Naive thymus-derived CD4-positive, alpha-beta T cell (primary cell): ENCODE data around the gene LRMDA. TPM values are rescaled to one million over a fixed set of nuclear protein-coding genes. Genes with fewer than 3 reads are reported as not detected.

Experiments
- ATAC-seq: fragments of 150-1000 bp; cut with Tn5 transposase; 2 replicates; pipeline ENCODE4 v1.10.0; 2021; ENCODE audit warnings: mild to moderate bottlenecking, moderate library complexity
- CTCF ChIA-PET: fragments of 350-600 bp; sonication (Branson Sonifier 250); formaldehyde crosslinking; loops from one replicate; lab custom pipeline; 2021; ENCODE audit warnings: antibody characterized with exemption; lab: Charles Lee
- POLR2A ChIA-PET: fragments of 350-600 bp; sonication (Branson Sonifier 250); formaldehyde crosslinking; loops from one replicate; lab custom pipeline; 2021; ENCODE audit warnings: antibody characterized with exemption, inconsistent platforms; lab: Charles Lee
- DNase-seq, 9 donors: peaks; one replicate each; pipeline versions ENCODE4 v3.0.0 to v3.0.0-alpha.2; 2020 to 2022; ENCODE audit warnings: mixed read lengths in 1 of 9
- H3K27ac ChIP-seq: one replicate; pipeline ENCODE4 v1.7.0; 2013; ENCODE audit warnings: mild to moderate bottlenecking, low read depth, low read length, moderate library complexity
- H3K27me3 ChIP-seq, 2 donors: one replicate each; pipeline ENCODE4 v1.7.0; 2013; ENCODE audit warnings: low read length in 2 of 2, mild to moderate bottlenecking in 2 of 2, moderate library complexity in 2 of 2; ENCODE audit not compliant: control insufficient read depth in 2 of 2, insufficient read depth in 2 of 2
- H3K36me3 ChIP-seq, 3 experiments: 1 replicate in 2 of 3; 2 replicates in 1 of 3; pipeline ENCODE4 v1.7.0; 2013; ENCODE audit warnings: low read length in 3 of 3, mild to moderate bottlenecking in 3 of 3, moderate library complexity in 1 of 3; ENCODE audit not compliant: insufficient read depth in 3 of 3, control insufficient read depth in 2 of 3
- H3K4me1 ChIP-seq, 2 donors: one replicate each; pipeline ENCODE4 v1.7.0; 2013; ENCODE audit warnings: low read length in 2 of 2, mild to moderate bottlenecking in 2 of 2, moderate library complexity in 1 of 2; ENCODE audit not compliant: control insufficient read depth in 2 of 2, insufficient read depth in 2 of 2
- H3K4me3 ChIP-seq: 2 replicates; pipeline ENCODE4 v1.7.0; 2013; ENCODE audit warnings: mild to moderate bottlenecking, low read length
- H3K9me3 ChIP-seq, 3 experiments: 1 replicate in 2 of 3; 2 replicates in 1 of 3; pipeline ENCODE4 v1.7.0; 2013; ENCODE audit warnings: low read length in 3 of 3; ENCODE audit not compliant: control insufficient read depth in 2 of 3
- H3K27ac Mint-ChIP-seq, 9 donors: one replicate each; pipeline ENCODE4 v1.8.0; 2020 to 2022; ENCODE audit warnings: mixed read lengths in 9 of 9, mild to moderate bottlenecking in 8 of 9, moderate library complexity in 5 of 9, inconsistent platforms in 2 of 9
- H3K27me3 Mint-ChIP-seq, 5 donors: one replicate each; pipeline ENCODE4 v1.8.0; 2021 to 2022; ENCODE audit warnings: mixed read lengths in 5 of 5, mild to moderate bottlenecking in 1 of 5
- H3K36me3 Mint-ChIP-seq, 5 donors: one replicate each; pipeline ENCODE4 v1.8.0; 2020 to 2022; ENCODE audit warnings: mixed read lengths in 5 of 5, mild to moderate bottlenecking in 3 of 5, inconsistent platforms in 1 of 5
- H3K4me1 Mint-ChIP-seq, 7 donors: one replicate each; pipeline ENCODE4 v1.8.0; 2020 to 2022; ENCODE audit warnings: mixed read lengths in 7 of 7, mild to moderate bottlenecking in 3 of 7, inconsistent platforms in 1 of 7
- H3K4me3 Mint-ChIP-seq, 10 donors: one replicate each; pipeline ENCODE4 v1.8.0; 2020 to 2022; ENCODE audit warnings: mild to moderate bottlenecking in 10 of 10, mixed read lengths in 10 of 10, moderate library complexity in 6 of 10, inconsistent platforms in 2 of 10
- H3K9me3 Mint-ChIP-seq, 11 donors: one replicate each; pipeline ENCODE4 v1.8.0; 2020 to 2022; ENCODE audit warnings: mixed read lengths in 11 of 11, mild to moderate bottlenecking in 4 of 11, inconsistent platforms in 1 of 11, moderate library complexity in 1 of 11
- intact Hi-C, 2 donors: fragments of 100-400 bp; cut with micrococcal nuclease; formaldehyde crosslinking; loops; one replicate each; pipeline ENCODE4 v1.15.1; 2023
- polyA plus RNA-seq, 2 donors: library from polyadenylated mRNA; unstranded; fragments of 300-500 nt; fragmentation: Illumina TruSeq; gene quantifications; one replicate each; pipeline ENCODE4 v1.2.3, GENCODE V29; 2021
- total RNA-seq, 6 experiments: library from RNA in 5 of 6; stranded (reverse) in 5 of 6; gene quantifications; 1 replicate in 5 of 6; 2 replicates in 1 of 6; pipeline ENCODE4 v1.2.3 and lab custom pipeline; 2021 to 2026

LRMDA gene
- total and polyA plus RNA-seq, 7 experiments from 2014 or later: 0.57 to 14.9 (median 3.0) TPM; not detected in 4

DNA sequence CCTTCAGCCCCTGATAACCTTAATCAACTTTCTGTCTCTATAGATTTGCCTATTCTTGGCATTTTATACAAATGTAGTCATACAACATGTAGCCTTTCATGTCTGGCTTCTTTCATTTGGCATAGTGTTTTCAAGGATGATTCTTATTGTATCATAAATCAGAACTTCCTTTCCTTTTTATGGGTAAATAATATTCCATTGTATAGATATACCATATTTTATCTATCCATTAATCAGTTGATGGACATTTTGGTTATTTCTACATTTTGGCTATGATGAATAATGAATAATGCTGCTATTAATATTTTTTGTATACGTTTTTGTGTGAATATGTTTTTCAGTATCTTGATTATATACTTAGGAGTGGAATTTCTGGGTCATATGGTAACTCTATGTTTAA is 720.8 kb downstream of the LRMDA start:
- Histone ChIP-seq H3K4me3 (no peak overlapping the region), H3K27ac (no peak overlapping the region), H3K4me1 (no peaks in the 10 kb centered on the region), H3K36me3 (no peaks in the 10 kb centered on the region), H3K27me3 (no peaks in the 10 kb centered on the region), H3K9me3 (no peaks in the 10 kb centered on the region)
- no peaks in the 10 kb centered on the region for H3K4me1 Mint-ChIP-seq
- ChIA-PET CTCF (no interaction called here), POLR2A (no interaction called here)
- intact Hi-C loops: no loop called here
- H3K27me3 Mint-ChIP-seq: peaks cover 0 to 6% (median 0%) of the 10 kb centered on the region in 5 donors
- DNase-seq (no peak), ATAC-seq (no peak)
- peaks cover 1 to 24% (median 6%) of the 10 kb centered on the region in 11 donors for H3K9me3 Mint-ChIP-seq
- H3K27ac Mint-ChIP-seq: no peak overlapping the region
- H3K4me3 Mint-ChIP-seq: no peak overlapping the region
- peaks cover 0 to 5% (median 0%) of the 10 kb centered on the region in 5 donors for H3K36me3 Mint-ChIP-seq

- Mint-ChIP-seq H3K4me3 (no peak overlapping the region), H3K4me1 (no peaks in the 10 kb centered on the region), H3K27me3 (peaks cover 0 to 8% (median 0%) of the 10 kb centered on the region in 5 donors), H3K36me3 (no peaks in the 10 kb centered on the region), H3K9me3 (peaks cover 1 to 13% (median 5%) of the 10 kb centered on the region in 11 donors), H3K27ac (no peak overlapping the region)
- Histone ChIP-seq H3K4me3 (no peak overlapping the region), H3K36me3 (no peaks in the 10 kb centered on the region), H3K9me3 (no peaks in the 10 kb centered on the region), H3K27me3 (no peaks in the 10 kb centered on the region), H3K4me1 (no peaks in the 10 kb centered on the region), H3K27ac (no peak overlapping the region)
- DNase-seq (no peak), ATAC-seq (no peak)
- intact Hi-C loops: no loop called here
- CTCF ChIA-PET: no interaction called here
- POLR2A ChIA-PET: no interaction called here
These were observed 724.5 kb downstream of the LRMDA start for GRCh38 chr10:76155961-76156360.

GRCh38 chr10:76160446-76161300 is 729.2 kb downstream of the LRMDA start:
- no peak overlapping the region for H3K27ac Mint-ChIP-seq
- no peaks in the 10 kb centered on the region for H3K36me3 ChIP-seq
- H3K9me3 ChIP-seq: no peaks in the 10 kb centered on the region
- peaks cover 0 to 8% (median under 1%) of the 10 kb centered on the region in 11 donors for H3K9me3 Mint-ChIP-seq
- intact Hi-C loops: no loop called here
- no peak overlapping the region for H3K4me3 ChIP-seq
- H3K27ac ChIP-seq: no peak overlapping the region
- H3K27me3 ChIP-seq: no peaks in the 10 kb centered on the region
- H3K27me3 Mint-ChIP-seq: peaks cover 0 to 5% (median 0%) of the 10 kb centered on the region in 5 donors
- ChIA-PET POLR2A (no interaction called here), CTCF (interaction anchor here (1.2 kb wide), 1 partner anchor 18 kb away, joined by 3 read pairs; no protein-coding TSS in a partner anchor)
- no peaks in the 10 kb centered on the region for H3K4me1 Mint-ChIP-seq
- DNase-seq: no peak
- no peak overlapping the region for H3K4me3 Mint-ChIP-seq
- no peak for ATAC-seq
- H3K36me3 Mint-ChIP-seq: no peaks in the 10 kb centered on the region
- H3K4me1 ChIP-seq: no peaks in the 10 kb centered on the region

DNA sequence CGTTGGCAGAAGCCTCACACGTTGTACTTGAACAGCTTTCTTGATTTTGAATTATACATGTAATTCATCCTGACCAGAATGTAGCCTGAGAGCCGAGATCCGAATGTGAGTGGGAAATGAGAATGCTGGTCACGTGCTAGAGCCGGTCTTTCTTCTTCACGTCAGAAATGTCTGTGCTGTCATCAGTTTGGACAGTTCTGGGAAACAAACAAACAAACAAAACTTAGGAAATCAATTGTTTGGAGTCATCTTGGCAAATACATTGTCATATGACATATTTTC is 729.8 kb downstream of the LRMDA start:
- DNase-seq: no peak
- no peak overlapping the region for H3K27ac Mint-ChIP-seq
- no peak overlapping the region for H3K4me3 Mint-ChIP-seq
- H3K4me1 Mint-ChIP-seq: no peaks in the 10 kb centered on the region
- ChIA-PET CTCF (no interaction called here), POLR2A (no interaction called here)
- peaks cover 0 to 8% (median 4%) of the 10 kb centered on the region in 11 donors for H3K9me3 Mint-ChIP-seq
- Histone ChIP-seq H3K27me3 (no peaks in the 10 kb centered on the region), H3K4me3 (no peak overlapping the region), H3K4me1 (no peaks in the 10 kb centered on the region), H3K27ac (no peak overlapping the region), H3K36me3 (no peaks in the 10 kb centered on the region), H3K9me3 (no peaks in the 10 kb centered on the region)
- intact Hi-C loops: no loop called here
- no peak for ATAC-seq
- peaks cover 0 to under 1% (median 0%) of the 10 kb centered on the region in 5 donors for H3K36me3 Mint-ChIP-seq
- peaks cover 0 to 5% (median 0%) of the 10 kb centered on the region in 5 donors for H3K27me3 Mint-ChIP-seq

GRCh38 chr10:76168437-76168836 is 737.0 kb downstream of the LRMDA start:
- Mint-ChIP-seq H3K4me3 (no peak overlapping the region), H3K27ac (no peak overlapping the region), H3K27me3 (peaks cover 0 to 5% (median 0%) of the 10 kb centered on the region in 5 donors), H3K4me1 (peaks cover 0 to 4% (median 0%) of the 10 kb centered on the region in 7 donors), H3K9me3 (peaks cover 0 to 18% (median 7%) of the 10 kb centered on the region in 11 donors), H3K36me3 (peaks cover 0 to 10% (median 0%) of the 10 kb centered on the region in 5 donors)
- Histone ChIP-seq H3K27me3 (no peaks in the 10 kb centered on the region), H3K27ac (no peak overlapping the region), H3K4me1 (no peaks in the 10 kb centered on the region), H3K9me3 (no peaks in the 10 kb centered on the region), H3K4me3 (no peak overlapping the region), H3K36me3 (no peaks in the 10 kb centered on the region)
- POLR2A ChIA-PET: no interaction called here
- CTCF ChIA-PET: no interaction called here
- ATAC-seq (no peak), DNase-seq (no peak)
- intact Hi-C loops: no loop called here

DNA sequence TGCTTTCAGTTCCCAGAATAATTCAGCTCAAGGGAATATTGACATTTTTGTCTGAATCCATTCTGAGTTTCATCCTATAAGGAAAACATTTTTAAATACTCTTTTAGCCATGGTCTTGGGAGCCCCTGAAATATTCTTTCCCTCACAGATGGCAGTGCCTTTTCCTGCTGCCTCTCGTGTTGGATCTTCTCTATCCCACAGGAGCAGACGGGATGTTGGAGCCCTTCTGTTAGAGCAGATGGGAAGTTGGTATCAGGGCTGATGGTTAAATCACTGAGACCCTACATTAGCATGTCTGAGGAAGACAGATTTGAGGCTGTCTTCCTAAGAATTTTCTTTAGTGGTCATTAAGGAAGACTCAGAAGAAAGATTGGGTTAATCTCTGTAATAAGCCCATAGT is 737.8 kb downstream of the LRMDA start:
- Histone ChIP-seq H3K27me3 (no peaks in the 10 kb centered on the region), H3K36me3 (no peaks in the 10 kb centered on the region), H3K9me3 (no peaks in the 10 kb centered on the region), H3K4me3 (no peak overlapping the region), H3K4me1 (no peaks in the 10 kb centered on the region), H3K27ac (no peak overlapping the region)
- Mint-ChIP-seq H3K9me3 (peaks cover 0 to 18% (median 7%) of the 10 kb centered on the region in 11 donors), H3K27me3 (peaks cover 0 to 5% (median 0%) of the 10 kb centered on the region in 5 donors), H3K4me1 (peaks cover 0 to 4% (median 0%) of the 10 kb centered on the region in 7 donors), H3K4me3 (no peak overlapping the region), H3K27ac (no peak overlapping the region), H3K36me3 (peaks cover 0 to 10% (median 0%) of the 10 kb centered on the region in 5 donors)
- ChIA-PET POLR2A (no interaction called here), CTCF (no interaction called here)
- DNase-seq (no peak), ATAC-seq (no peak)
- intact Hi-C loops: no loop called here

- CTCF ChIA-PET: no interaction called here
- intact Hi-C loops: no loop called here
- Histone ChIP-seq H3K27ac (no peak overlapping the region), H3K4me3 (no peak overlapping the region), H3K4me1 (no peaks in the 10 kb centered on the region), H3K36me3 (no peaks in the 10 kb centered on the region), H3K27me3 (no peaks in the 10 kb centered on the region), H3K9me3 (no peaks in the 10 kb centered on the region)
- H3K4me3 Mint-ChIP-seq: no peak overlapping the region
- POLR2A ChIA-PET: no interaction called here
- DNase-seq: no peak
- no peak for ATAC-seq
- peaks cover 0 to 4% (median 0%) of the 10 kb centered on the region in 7 donors for H3K4me1 Mint-ChIP-seq
- H3K27ac Mint-ChIP-seq: no peak overlapping the region
- peaks cover 0 to 15% (median 2%) of the 10 kb centered on the region in 11 donors for H3K9me3 Mint-ChIP-seq
- peaks cover 0 to 10% (median 0%) of the 10 kb centered on the region in 5 donors for H3K36me3 Mint-ChIP-seq
- no peaks in the 10 kb centered on the region for H3K27me3 Mint-ChIP-seq
These were observed 740.6 kb downstream of the LRMDA start for GRCh38 chr10:76172020-76172419.
